Common myeloid progenitor, CD34-positive (primary cell): ENCODE data around the gene MRPS22.

Source experiments
- CTCF ChIA-PET: fragments of 350-600 bp; sonication (Branson Sonifier 250); formaldehyde crosslinking; loops from one replicate; lab custom pipeline; 2021; ENCODE audit warnings: antibody characterized with exemption; lab: Charles Lee
- POLR2A ChIA-PET: fragments of 350-600 bp; sonication (Branson Sonifier 250); formaldehyde crosslinking; loops from one replicate; lab custom pipeline; 2021; ENCODE audit warnings: antibody characterized with exemption; lab: Charles Lee
- DNase-seq, 3 donors: peaks; one replicate each; pipeline versions ENCODE4 v3.0.0 to v3.0.0-alpha.2; 2013
- H3K27ac ChIP-seq, 2 experiments: 1 replicate in 1 of 2; 2 replicates in 1 of 2; pipeline ENCODE4 v1.7.0; 2013; ENCODE audit warnings: inconsistent platforms in 2 of 2, low read length in 2 of 2, mild to moderate bottlenecking in 2 of 2, low read depth in 1 of 2, moderate library complexity in 1 of 2; ENCODE audit not compliant: severe bottlenecking in 2 of 2, insufficient read depth in 1 of 2, poor library complexity in 1 of 2
- H3K27me3 ChIP-seq, 5 experiments: replicated peaks in 2 of 5; 1 replicate in 3 of 5; 2 replicates in 2 of 5; pipeline versions ENCODE4 v1.6.1 to v1.7.0; 2013; ENCODE audit warnings: low read length in 4 of 5, mild to moderate bottlenecking in 2 of 5, moderate library complexity in 2 of 5, inconsistent platforms in 1 of 5; ENCODE audit not compliant: insufficient read depth in 5 of 5, control insufficient read depth in 4 of 5
- H3K36me3 ChIP-seq, 4 experiments: 1 replicate in 2 of 4; 2 replicates in 2 of 4; pipeline versions ENCODE4 v1.6.1 to v1.7.0; 2013; ENCODE audit warnings: low read length in 3 of 4, control low read depth in 1 of 4, mild to moderate bottlenecking in 1 of 4; ENCODE audit not compliant: control insufficient read depth in 4 of 4, insufficient read depth in 4 of 4
- H3K4me1 ChIP-seq, 4 experiments: 1 replicate in 3 of 4; 2 replicates in 1 of 4; pipeline versions ENCODE4 v1.6.1 to v1.7.1; 2013; ENCODE audit warnings: low read length in 3 of 4, mild to moderate bottlenecking in 3 of 4, control low read depth in 1 of 4, inconsistent platforms in 1 of 4, moderate library complexity in 1 of 4; ENCODE audit not compliant: control insufficient read depth in 4 of 4, insufficient read depth in 4 of 4; ENCODE audit errors: control extremely low read depth in 1 of 4
- H3K4me3 ChIP-seq, 7 experiments: 1 replicate in 4 of 7; 2 replicates in 3 of 7; pipeline versions ENCODE4 v1.5.1 to v1.7.0; 2013; ENCODE audit warnings: mild to moderate bottlenecking in 7 of 7, low read length in 6 of 7, moderate library complexity in 6 of 7, inconsistent platforms in 2 of 7, low read depth in 2 of 7, control low read depth in 1 of 7; ENCODE audit not compliant: insufficient read depth in 4 of 7, control insufficient read depth in 1 of 7; ENCODE audit errors: extremely low read depth in 1 of 7
- H3K9me3 ChIP-seq, 5 experiments: 1 replicate in 4 of 5; 2 replicates in 1 of 5; pipeline versions ENCODE4 v1.6.1 to v1.7.1; 2013; ENCODE audit warnings: low read length in 4 of 5, mild to moderate bottlenecking in 2 of 5, inconsistent platforms in 1 of 5, low read depth in 1 of 5, moderate library complexity in 1 of 5; ENCODE audit not compliant: control insufficient read depth in 4 of 5, insufficient read depth in 2 of 5; ENCODE audit errors: control extremely low read depth in 1 of 5
- WGBS: methylation state at CpG from one replicate; pipeline ENCODE4 v1.1.5; 2013; ENCODE audit not compliant: insufficient coverage; 5-methylcytosine and 5-hydroxymethylcytosine counted together

The MRPS22 gene

DNA sequence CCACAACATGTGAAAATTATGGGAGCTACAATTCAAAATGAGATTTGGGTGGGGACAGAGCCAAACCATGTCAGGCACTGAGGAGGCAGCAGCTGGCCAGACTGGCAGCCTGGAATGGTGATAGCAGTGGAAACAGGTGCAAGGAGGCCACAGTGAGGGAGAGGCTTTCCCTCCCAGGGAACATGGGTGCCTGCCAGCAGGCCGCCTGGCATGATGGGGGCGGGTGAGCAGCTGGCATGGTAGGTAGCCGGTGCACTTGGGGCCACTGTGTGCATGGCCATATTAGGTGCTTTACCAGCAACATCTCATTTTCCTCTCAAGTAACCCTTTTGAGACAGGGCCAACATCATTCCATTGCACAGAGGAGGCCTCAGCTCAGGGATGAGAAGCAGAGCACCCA is 18.3 kb upstream of the MRPS22 start:
- POLR2A ChIA-PET = no interaction called here
- no peak overlapping the region for H3K4me3 ChIP-seq
- CTCF ChIA-PET = interaction anchor here (0.9 kb wide), 1 partner anchor 213 kb away, joined by 3 read pairs; no protein-coding TSS in a partner anchor
- DNase-seq = no peak
- WGBS = no CpG with 5 or more reads among the region's 3 CpGs
- no peaks in the 10 kb centered on the region for H3K36me3 ChIP-seq
- peaks cover 0 to 10% (median 8%) of the 10 kb centered on the region in 4 experiments for H3K4me1 ChIP-seq
- no peaks in the 10 kb centered on the region for H3K9me3 ChIP-seq
- peaks cover 0 to 7% (median 2%) of the 10 kb centered on the region in 5 experiments for H3K27me3 ChIP-seq
- no peak overlapping the region for H3K27ac ChIP-seq

DNA sequence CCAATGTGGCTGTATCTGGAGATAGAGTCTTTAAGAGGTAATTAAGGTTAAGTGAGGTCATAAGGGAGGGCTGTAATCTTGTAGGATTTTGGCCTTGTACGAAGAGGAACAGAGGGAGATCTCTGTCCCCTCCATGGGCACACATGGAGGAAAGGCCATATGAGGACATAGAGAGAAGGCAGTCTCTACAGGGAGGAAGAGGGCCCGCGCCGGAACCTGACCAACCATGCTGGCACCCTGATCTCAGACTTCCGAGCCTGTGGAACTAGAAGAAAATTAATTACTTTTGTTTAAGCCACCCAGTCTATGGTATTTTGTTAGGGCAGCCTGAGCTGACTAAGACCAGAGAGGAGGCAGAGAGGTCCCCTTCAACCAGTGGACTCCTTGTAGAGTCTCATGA is 17.7 kb upstream of the MRPS22 start:
- no peak overlapping the region for H3K4me3 ChIP-seq
- ChIA-PET POLR2A (no interaction called here), CTCF (no interaction called here)
- peaks cover 0 to 11% (median 3%) of the 10 kb centered on the region in 5 experiments for H3K27me3 ChIP-seq
- peaks cover 0 to 10% (median 8%) of the 10 kb centered on the region in 4 experiments for H3K4me1 ChIP-seq
- DNase-seq = no peak
- H3K36me3 ChIP-seq = no peaks in the 10 kb centered on the region
- H3K27ac ChIP-seq = no peak overlapping the region
- no peaks in the 10 kb centered on the region for H3K9me3 ChIP-seq
- 100% methylated on average over 5 of the region's 5 CpGs for WGBS

DNA sequence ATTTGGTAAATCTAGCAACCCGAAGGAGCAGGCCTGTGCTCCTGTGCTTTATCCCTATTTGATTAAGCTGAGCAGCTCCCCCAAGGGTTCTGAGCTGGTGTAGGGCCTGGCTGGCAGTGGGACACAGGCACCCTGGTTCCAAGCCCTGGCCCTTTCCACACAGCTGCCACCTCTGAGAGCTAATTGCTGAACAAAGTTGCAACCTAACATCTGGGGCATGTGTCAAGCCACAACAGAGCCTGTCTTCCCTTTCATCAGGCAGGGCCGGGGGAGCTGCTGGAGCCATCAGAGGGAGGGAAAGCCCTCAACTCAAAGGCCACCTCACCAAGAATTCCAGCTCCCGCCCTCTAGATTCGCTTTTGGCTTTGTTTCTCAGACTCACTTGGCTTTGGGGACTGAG is 17.1 kb upstream of the MRPS22 start:
- Histone ChIP-seq H3K27ac (no peak overlapping the region), H3K4me1 (peaks cover 0 to 10% (median 8%) of the 10 kb centered on the region in 4 experiments), H3K9me3 (no peaks in the 10 kb centered on the region), H3K4me3 (no peak overlapping the region), H3K27me3 (peaks cover 0 to 14% (median 3%) of the 10 kb centered on the region in 5 experiments), H3K36me3 (no peaks in the 10 kb centered on the region)
- ChIA-PET CTCF (no interaction called here), POLR2A (no interaction called here)
- no peak for DNase-seq
- WGBS = 100% methylated on average over 2 of the region's 4 CpGs

DNA sequence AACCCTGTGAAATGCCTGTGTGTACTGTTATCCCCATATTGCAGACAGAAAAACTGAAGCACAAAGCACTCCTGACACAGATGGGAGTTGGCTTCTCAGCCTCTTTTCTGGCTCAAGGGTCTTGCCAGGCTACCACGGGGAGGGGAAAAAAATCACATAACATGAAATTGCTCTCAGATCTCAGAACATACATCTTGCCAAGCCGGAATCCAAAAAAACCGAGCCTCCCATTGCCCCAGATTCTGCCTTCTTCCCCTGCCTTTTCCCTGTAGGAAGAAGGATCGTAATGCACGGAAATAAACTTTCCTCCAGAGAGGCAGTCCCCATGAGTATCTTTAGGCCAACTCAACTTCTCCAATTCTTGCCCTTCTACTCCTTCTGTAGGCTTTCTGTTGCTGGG is 16.6 kb upstream of the MRPS22 start:
- no peak for DNase-seq
- Histone ChIP-seq H3K9me3 (no peaks in the 10 kb centered on the region), H3K4me3 (no peak overlapping the region), H3K36me3 (no peaks in the 10 kb centered on the region), H3K27me3 (peaks cover 0 to 19% (median 8%) of the 10 kb centered on the region in 5 experiments), H3K27ac (no peak overlapping the region), H3K4me1 (peaks cover 0 to 10% (median 8%) of the 10 kb centered on the region in 4 experiments)
- POLR2A ChIA-PET = no interaction called here
- 100% methylated on average over 5 of the region's 5 CpGs for WGBS
- CTCF ChIA-PET = no interaction called here

DNA sequence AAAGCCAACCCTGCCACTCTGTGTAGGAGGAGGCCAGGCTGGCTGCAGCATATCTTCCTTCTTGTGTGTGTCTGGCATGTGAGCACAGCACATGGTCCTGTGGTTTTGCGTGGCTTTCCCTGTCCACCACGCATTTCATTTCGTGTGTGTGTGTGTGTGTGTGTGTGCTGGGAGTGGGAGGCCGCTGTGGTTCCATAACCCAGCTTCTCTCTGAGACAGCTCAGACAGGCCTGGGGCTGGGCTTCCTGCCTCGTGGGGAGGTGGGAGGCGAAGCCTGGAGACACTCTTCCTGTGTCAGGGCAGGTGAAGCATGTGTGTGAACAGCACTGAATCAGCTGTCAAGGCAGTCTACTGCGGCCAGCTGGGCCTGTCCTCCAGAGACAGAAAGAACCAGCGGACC is 16.0 kb upstream of the MRPS22 start:
- POLR2A ChIA-PET = no interaction called here
- peak in 2 of 3 donors; percentile 14 to 20 for DNase-seq
- CTCF ChIA-PET = interaction anchor here (1.0 to 3.6 kb wide), 4 partner anchors 8 to 216 kb away, joined by 3 to 34 read pairs (median 12); no protein-coding TSS in a partner anchor
- Histone ChIP-seq H3K4me3 (no peak overlapping the region), H3K4me1 (peaks cover 0 to 10% (median 6%) of the 10 kb centered on the region in 4 experiments), H3K27me3 (peaks cover 0 to 21% (median 8%) of the 10 kb centered on the region in 5 experiments), H3K36me3 (no peaks in the 10 kb centered on the region), H3K9me3 (no peaks in the 10 kb centered on the region), H3K27ac (no peak overlapping the region)
- WGBS = 64% methylated on average over 5 of the region's 8 CpGs

DNA sequence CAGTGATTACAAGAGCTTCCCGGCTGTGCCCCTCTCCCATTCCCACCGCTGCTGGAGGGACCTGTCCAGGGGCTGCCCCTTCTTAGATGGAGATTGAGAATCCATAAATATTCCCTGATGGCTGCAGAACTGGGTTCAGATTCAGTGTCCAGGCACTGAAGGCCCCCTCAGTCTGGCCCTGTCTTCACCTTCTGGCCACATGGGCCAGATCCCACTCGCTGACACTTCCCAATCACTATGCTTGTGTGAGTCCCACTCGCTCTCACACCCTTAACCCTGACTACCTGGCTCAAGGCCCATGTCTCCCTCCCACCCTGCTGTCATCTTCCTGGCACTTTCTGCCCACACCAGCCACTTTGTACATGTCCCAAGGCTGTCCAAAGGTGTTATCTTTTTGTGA is 15.5 kb upstream of the MRPS22 start:
- DNase-seq = no peak
- Histone ChIP-seq H3K9me3 (no peaks in the 10 kb centered on the region), H3K4me3 (no peak overlapping the region), H3K4me1 (peaks cover 0 to 10% (median 6%) of the 10 kb centered on the region in 4 experiments), H3K27ac (no peak overlapping the region), H3K36me3 (no peaks in the 10 kb centered on the region), H3K27me3 (peaks cover 0 to 21% (median 8%) of the 10 kb centered on the region in 5 experiments)
- WGBS = 100% methylated on average over 2 of the region's 4 CpGs
- CTCF ChIA-PET = interaction anchor here (1.0 to 3.6 kb wide), 8 partner anchors 9 to 405 kb away, joined by 3 to 34 read pairs (median 4); no protein-coding TSS in a partner anchor
- POLR2A ChIA-PET = no interaction called here

DNA sequence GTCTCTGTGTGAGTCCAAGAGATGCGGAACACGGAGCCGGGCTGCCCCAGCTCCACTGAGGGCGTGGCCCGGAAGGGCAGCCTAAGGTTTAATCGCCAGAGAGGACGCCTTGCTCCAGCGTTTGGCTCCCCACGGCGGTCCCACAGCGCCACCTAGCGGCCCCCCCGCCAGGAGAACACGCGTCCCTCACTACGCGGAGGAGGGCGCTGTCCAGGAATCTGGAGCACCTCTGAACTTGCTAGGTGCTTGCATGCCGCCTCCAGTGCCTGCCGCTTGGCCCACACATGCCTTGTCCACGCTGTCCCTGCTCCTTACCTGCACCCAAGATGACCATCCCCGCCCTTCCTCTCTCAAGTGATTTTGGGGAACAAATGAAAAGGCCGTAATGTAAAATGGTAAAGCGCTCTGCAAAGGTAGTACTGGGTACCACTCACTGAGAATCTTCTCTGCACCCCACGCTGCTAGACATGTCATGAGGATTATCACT is 14.4 kb upstream of the MRPS22 start:
- ChIA-PET CTCF (interaction anchor here (0.6 to 3.6 kb wide), 13 partner anchors 10 to 406 kb away, joined by 3 to 34 read pairs (median 4); no protein-coding TSS in a partner anchor), POLR2A (no interaction called here)
- Histone ChIP-seq H3K27ac (no peak overlapping the region), H3K4me1 (peaks cover 0 to 10% (median 6%) of the 10 kb centered on the region in 4 experiments), H3K27me3 (peaks cover 0 to 21% (median 8%) of the 10 kb centered on the region in 5 experiments), H3K36me3 (no peaks in the 10 kb centered on the region), H3K4me3 (peak overlapping the region in 4 of 7 experiments; percentile 8 to 71 (median 58)), H3K9me3 (no peaks in the 10 kb centered on the region)
- 2% methylated on average over 22 of the region's 25 CpGs for WGBS
- DNase-seq = peak; percentile 78 to 90 (median 88)
